Esophagus squamous epithelium (tissue), 4 donors: Measurements from ENCODE around the gene CLEC17A.

Experiments
- CTCF ChIP-seq, 6 experiments: fragments of 450-650 bp in 4 of 6; fragments of 200-600 bp in 2 of 6; sonication (generic) in 2 of 6; IDR thresholded peaks; one replicate each; pipeline ENCODE4 v1.5.1; 2016 to 2019; ENCODE audit warnings: antibody characterized with exemption in 6 of 6, mild to moderate bottlenecking in 4 of 6, moderate library complexity in 4 of 6
- POLR2A ChIP-seq, 4 donors: fragments of 450-650 bp; IDR thresholded peaks; one replicate each; pipeline ENCODE4 v1.6.1; 2017; ENCODE audit warnings: antibody characterized with exemption in 4 of 4, mild to moderate bottlenecking in 4 of 4, moderate library complexity in 3 of 4

GRCh38 chr19:14595558-14595957, 12.7 kb downstream of the CLEC17A start:
- TF ChIP-seq CTCF (IDR thresholded peaks at IDR 0.05) (no peak), POLR2A (IDR thresholded peaks at IDR 0.05) (no peak)
